G401 (cell line): ENCODE results near the gene ST8SIA6. TPM values are rescaled to one million over a fixed set of nuclear protein-coding genes. Genes with fewer than 3 reads are reported as not detected.
"Not testable (repeated sequence)": the region's sequence is repeated elsewhere in the genome, so short reads cannot be mapped to it uniquely, and the experiment has no call there.

Experiments
- DNase-seq: peaks from one replicate; pipeline ENCODE4 v3.0.0-alpha.2; 2015; ENCODE audit warnings: low spot score
- in situ Hi-C: cut with HindIII; loops from 2 replicates; pipeline ENCODE4 v1.10.0; 2016; ENCODE audit warnings: low sequenced_read_pairs, mixed read lengths
- total RNA-seq: library from RNA; depleted of rRNA; stranded (reverse); fragments of >200 nt; shearing (Covaris generic); gene quantifications from 2 replicates; pipeline ENCODE4 v1.2.3, GENCODE V29; 2014

Gene ST8SIA6
- total RNA-seq, 1 experiment from 2014 or later: 0.64 TPM

DNA sequence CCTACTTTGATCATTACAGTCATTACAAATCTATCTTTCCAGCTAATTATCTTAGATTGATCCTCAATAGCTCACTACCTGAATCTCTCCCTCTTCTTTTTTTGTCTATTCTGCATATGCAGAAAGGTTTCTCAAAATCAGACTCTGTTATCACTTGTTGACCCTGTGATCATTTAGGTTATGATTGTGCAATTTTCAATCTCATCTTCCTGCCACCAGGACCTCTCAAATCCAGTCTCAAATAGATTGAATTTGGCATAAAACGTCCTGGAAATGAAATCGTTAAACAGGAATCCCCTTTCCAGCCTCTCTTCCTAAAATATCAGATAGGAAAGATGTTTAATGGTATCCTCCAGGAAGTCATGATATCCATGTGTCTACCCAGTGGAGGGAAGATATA is 96.6 kb downstream of the ST8SIA6 start:
- no peak for DNase-seq
- in situ Hi-C loops: no loop called here

GRCh38 chr10:17356820-17357219 is 97.6 kb downstream of the ST8SIA6 start:
- no peak for DNase-seq
- in situ Hi-C loops: no loop called here

- in situ Hi-C loops: no loop called here
- DNase-seq: no peak
These were observed 99.6 kb downstream of the ST8SIA6 start for GRCh38 chr10:17354781-17355180.

DNA sequence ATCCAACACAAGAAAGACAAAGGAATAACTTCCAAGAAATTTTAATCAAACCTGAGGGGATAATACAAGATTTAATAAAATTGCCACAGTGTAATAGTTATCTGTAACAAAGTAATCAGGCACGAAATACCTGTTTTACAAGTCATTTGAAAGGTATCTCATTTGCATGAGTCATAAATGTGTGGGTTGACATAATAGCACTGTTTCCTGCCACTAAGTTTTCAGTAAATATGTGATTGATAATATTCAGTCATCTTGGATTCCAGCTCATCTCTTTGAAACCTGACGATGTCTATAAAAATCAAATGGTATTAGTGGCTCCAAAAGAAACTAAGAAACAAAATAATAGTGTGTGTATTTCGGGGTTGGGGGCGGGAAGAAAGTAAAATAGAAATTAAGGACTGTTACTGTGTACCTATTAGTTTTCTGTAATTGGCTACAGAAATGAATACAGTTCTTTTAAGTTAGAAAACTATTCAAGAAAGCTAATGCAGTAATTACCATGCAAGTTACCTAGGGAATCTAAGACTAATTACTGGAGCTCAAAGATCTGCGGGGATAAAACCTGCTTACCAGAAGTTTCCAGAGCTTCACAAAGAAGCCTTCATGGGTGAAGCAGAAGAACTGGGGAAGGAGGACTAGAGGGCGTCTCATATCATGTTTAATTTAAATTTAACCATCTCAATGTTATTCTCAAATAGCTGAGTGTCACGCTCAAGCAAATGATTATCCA is 100.7 kb downstream of the ST8SIA6 start:
- in situ Hi-C loops: no loop called here
- no peak for DNase-seq

DNA sequence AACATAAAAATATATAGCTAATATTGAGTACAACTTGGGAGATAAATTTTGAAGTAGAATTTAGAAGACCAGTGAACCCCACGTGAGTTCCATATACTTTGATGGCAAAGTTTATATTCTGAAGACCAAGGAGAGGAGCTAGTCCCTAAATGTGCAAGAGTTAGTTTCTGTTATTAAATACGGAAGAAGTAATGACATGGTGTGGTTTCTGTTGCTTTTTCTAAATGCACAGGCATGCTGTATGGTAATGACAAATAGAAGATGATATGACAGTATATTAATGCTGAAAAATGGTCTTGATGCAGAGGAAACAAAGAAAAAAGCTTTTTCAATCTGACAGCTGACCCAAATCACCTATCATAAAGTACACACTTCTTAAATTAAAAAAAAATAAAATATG is 101.8 kb downstream of the ST8SIA6 start:
- DNase-seq: no peak
- in situ Hi-C loops: no loop called here

- in situ Hi-C loops: no loop called here
- no peak for DNase-seq
These were observed 102.9 kb downstream of the ST8SIA6 start for GRCh38 chr10:17351506-17351905.

GRCh38 chr10:17349717-17350116 is 104.7 kb downstream of the ST8SIA6 start:
- no peak for DNase-seq
- in situ Hi-C loops: no loop called here

- no peak for DNase-seq
- in situ Hi-C loops: no loop called here
These were observed 105.7 kb downstream of the ST8SIA6 start for GRCh38 chr10:17348501-17349349.

GRCh38 chr10:17348011-17348500 is 106.3 kb downstream of the ST8SIA6 start:
- no peak for DNase-seq
- in situ Hi-C loops: no loop called here

GRCh38 chr10:17344206-17344605 is 110.2 kb downstream of the ST8SIA6 start:
- DNase-seq: no peak

GRCh38 chr10:17343118-17343517 is 111.3 kb downstream of the ST8SIA6 start:
- DNase-seq: no peak
- in situ Hi-C loops: no loop called here

More at GRCh38 chr10:17344206-17344605, 110.2 kb downstream of the ST8SIA6 start:
- in situ Hi-C loops: no loop called here

GRCh38 chr10:17340144-17340829 is 114.1 kb downstream of the ST8SIA6 start:
- in situ Hi-C loops: no loop called here
- no peak for DNase-seq

DNA sequence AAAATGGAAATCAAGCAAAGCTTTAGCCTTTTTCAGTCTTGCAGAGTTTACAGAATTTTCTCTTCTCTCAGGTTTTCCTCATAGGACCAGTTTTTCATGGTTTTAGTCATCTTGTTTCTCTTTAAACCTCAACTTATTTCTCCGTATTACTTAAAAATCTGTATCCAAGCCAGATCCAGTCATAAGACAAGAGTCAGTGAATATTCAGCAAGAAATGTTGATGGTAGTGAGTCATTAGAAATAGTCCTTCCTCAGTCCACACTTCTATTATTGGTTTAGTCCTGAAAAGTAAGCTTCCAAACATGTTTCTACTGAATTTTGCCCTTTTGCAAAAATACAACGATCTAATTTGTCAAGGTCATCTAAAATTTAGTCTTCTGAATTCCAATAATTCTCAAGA is 119.3 kb downstream of the ST8SIA6 start:
- in situ Hi-C loops: no loop called here
- no peak for DNase-seq

- no peak for DNase-seq
- in situ Hi-C loops: no loop called here
These were observed 123.9 kb downstream of the ST8SIA6 start for GRCh38 chr10:17330501-17330900.

- DNase-seq: no peak
- in situ Hi-C loops: no loop called here
These were observed 128.0 kb downstream of the ST8SIA6 start for GRCh38 chr10:17326377-17326776.

DNA sequence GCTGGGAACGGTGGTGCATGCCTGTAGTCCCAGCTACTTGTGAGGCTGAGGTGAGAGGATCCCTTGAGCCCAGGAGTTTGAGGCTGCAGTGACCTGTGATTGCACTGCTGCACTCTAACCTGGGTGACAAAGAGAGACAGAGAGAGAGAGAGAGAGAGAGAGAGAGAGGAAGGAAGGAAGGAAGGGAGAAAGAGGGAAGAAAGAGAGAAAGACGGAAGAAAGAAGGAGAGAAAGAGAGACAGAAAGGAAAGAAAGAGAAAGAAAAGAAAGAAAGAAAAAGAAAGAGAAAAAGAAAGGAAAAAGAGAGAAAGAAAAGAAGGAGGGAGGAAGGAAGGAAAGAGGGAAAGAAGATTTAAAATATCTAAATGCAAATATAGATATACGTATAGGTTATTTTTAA is 132.4 kb downstream of the ST8SIA6 start:
- DNase-seq, in situ Hi-C loops: not testable (repeated sequence)

DNA sequence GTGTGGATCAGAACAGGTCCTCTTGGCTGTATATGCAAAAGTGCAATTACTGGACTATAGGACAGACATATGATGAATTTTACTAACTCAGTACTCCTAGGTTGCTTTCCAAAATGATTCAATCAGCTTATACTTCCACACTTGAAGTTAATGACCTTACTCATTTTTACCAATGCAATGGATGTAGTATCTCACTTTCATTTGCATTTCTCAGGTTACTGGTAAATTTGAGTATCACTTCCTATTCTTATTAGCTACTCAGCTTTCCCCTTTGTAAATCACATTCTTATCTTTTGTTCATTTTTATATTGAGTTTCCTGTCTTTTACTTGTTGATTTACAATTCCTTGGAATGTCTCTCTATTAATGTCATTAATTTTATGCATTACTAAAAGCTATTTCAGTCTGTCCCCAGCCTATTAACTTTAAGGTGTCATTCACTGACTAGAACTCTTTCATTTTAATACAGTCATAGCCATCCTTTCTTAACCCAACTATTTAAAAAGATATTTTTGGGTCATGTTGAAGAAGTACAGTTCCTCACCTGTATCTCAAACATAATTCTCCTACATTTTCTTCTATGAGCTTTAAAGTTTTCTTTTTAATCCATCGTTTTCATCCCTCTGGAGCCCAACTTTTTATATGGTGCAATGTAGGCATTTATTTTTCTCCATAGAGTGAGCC is 137.8 kb downstream of the ST8SIA6 start:
- no peak for DNase-seq
- in situ Hi-C loops: no loop called here

DNA sequence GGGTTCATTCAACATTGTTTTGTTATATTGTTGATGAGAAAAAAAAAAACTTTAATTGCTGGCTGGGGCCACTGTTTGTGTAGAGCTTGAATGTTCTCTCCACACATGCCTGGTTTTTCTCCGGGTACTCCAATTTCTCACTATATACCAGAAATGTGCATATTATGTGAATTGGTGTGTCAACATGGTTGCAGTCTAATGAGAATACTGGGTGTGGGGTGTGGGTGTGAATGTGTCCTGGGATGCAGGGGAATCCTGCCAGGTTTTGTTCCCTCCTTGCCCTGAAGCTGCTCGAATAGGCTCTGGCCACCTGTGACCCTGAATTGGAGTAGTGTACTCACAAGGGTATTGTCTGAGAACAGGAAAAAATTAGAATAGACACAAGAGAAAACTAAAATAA is 145.0 kb downstream of the ST8SIA6 start:
- DNase-seq: no peak
- in situ Hi-C loops: no loop called here

- in situ Hi-C loops: no loop called here
- DNase-seq: no peak
These were observed 147.3 kb downstream of the ST8SIA6 start for GRCh38 chr10:17307123-17307522.
